SK-N-SH treated with all-trans-retinoic acid at 6 μM for 48 hours (cell line): ENCODE measurements around the gene MOG.

ENCODE experiments used
- ATAC-seq: fragments of 200-7000 bp; cut with Tn5 transposase; 3 replicates; pipeline ENCODE4 v1.9.1; 2020; ENCODE audit warnings: mild to moderate bottlenecking, moderate library complexity
- ARNTL ChIP-seq: fragments of 450-650 bp; formaldehyde crosslinking; IDR thresholded peaks from 2 replicates; pipeline ENCODE4 v1.5.0; 2020; ENCODE audit warnings: low read depth, mild to moderate bottlenecking, moderate library complexity, borderline replicate concordance
- BACH2 ChIP-seq: fragments of 250-450 bp; sonication (Bioruptor Pico); IDR thresholded peaks from 2 replicates; pipeline ENCODE4 v1.9.0; 2021; ENCODE audit warnings: mild to moderate bottlenecking, borderline replicate concordance
- CREB5 ChIP-seq: fragments of 250-450 bp; sonication (Bioruptor Pico); IDR thresholded peaks from 2 replicates; pipeline ENCODE4 v1.5.1; 2020; ENCODE audit warnings: low read depth, mild to moderate bottlenecking, moderate library complexity
- CSDC2 ChIP-seq: fragments of 250-450 bp; sonication (Bioruptor Pico); IDR thresholded peaks from 2 replicates; pipeline ENCODE4 v1.5.0; 2020; ENCODE audit warnings: mild to moderate bottlenecking, moderate library complexity
- ESRRG ChIP-seq: fragments of 250-450 bp; sonication (Bioruptor Pico); IDR thresholded peaks from 2 replicates; pipeline ENCODE4 v1.6.1; 2021; ENCODE audit warnings: mild to moderate bottlenecking
- GLIS3 ChIP-seq: fragments of 250-450 bp; sonication (Bioruptor Pico); IDR thresholded peaks from 2 replicates; pipeline ENCODE4 v1.5.0; 2020; ENCODE audit warnings: mild to moderate bottlenecking, moderate library complexity
- OSR1 ChIP-seq: fragments of 250-450 bp; sonication (Bioruptor Pico); IDR thresholded peaks from 2 replicates; pipeline ENCODE4 v1.8.0; 2022; ENCODE audit warnings: moderate library complexity, mild to moderate bottlenecking, inconsistent platforms
- PATZ1 ChIP-seq: fragments of 250-450 bp; sonication (Bioruptor Pico); IDR thresholded peaks from 2 replicates; pipeline ENCODE4 v1.8.0; 2020; ENCODE audit warnings: mild to moderate bottlenecking, moderate library complexity, borderline replicate concordance
- POU6F1 ChIP-seq: fragments of 250-450 bp; sonication (Bioruptor Pico); IDR thresholded peaks from 2 replicates; pipeline ENCODE4 v1.8.0; 2021; ENCODE audit warnings: low read depth, mild to moderate bottlenecking, moderate library complexity, borderline replicate concordance
- PPARA ChIP-seq: fragments of 250-450 bp; sonication (Bioruptor Pico); IDR thresholded peaks from 2 replicates; pipeline ENCODE4 v1.5.0; 2020; ENCODE audit warnings: mild to moderate bottlenecking, borderline replicate concordance
- RARB ChIP-seq: fragments of 250-450 bp; sonication (Bioruptor Pico); IDR thresholded peaks from 2 replicates; pipeline ENCODE4 v1.8.0; 2021; ENCODE audit warnings: mild to moderate bottlenecking, moderate library complexity
- SNAI2 ChIP-seq: fragments of 250-450 bp; sonication (Bioruptor Pico); IDR thresholded peaks from 2 replicates; pipeline ENCODE4 v1.5.0; 2020; ENCODE audit warnings: mild to moderate bottlenecking, moderate library complexity
- TCF4 ChIP-seq: fragments of 250-450 bp; sonication (Bioruptor Pico); IDR thresholded peaks from 2 replicates; pipeline ENCODE4 v1.8.0; 2021; ENCODE audit warnings: mild to moderate bottlenecking, moderate library complexity, borderline replicate concordance
- TOX ChIP-seq: fragments of 250-450 bp; sonication (Bioruptor Pico); IDR thresholded peaks from 2 replicates; pipeline ENCODE4 v1.8.0; 2021; ENCODE audit warnings: mild to moderate bottlenecking, moderate library complexity, borderline replicate concordance
- ZC3H10 ChIP-seq: fragments of 250-450 bp; sonication (Bioruptor Pico); IDR thresholded peaks from 2 replicates; pipeline ENCODE4 v1.5.1; 2021; ENCODE audit warnings: mild to moderate bottlenecking, moderate library complexity
- ZFP3 ChIP-seq: fragments of 250-450 bp; sonication (Bioruptor Pico); IDR thresholded peaks from 2 replicates; pipeline ENCODE4 v1.5.0; 2020; ENCODE audit warnings: mild to moderate bottlenecking, moderate library complexity
- ZFP30 ChIP-seq: fragments of 450-650 bp; formaldehyde crosslinking; IDR thresholded peaks from 2 replicates; pipeline ENCODE4 v1.5.0; 2022; ENCODE audit warnings: mild to moderate bottlenecking, moderate library complexity
- ZNF70 ChIP-seq: fragments of 450-650 bp; formaldehyde crosslinking; IDR thresholded peaks from 2 replicates; pipeline ENCODE4 v1.5.0; 2020; ENCODE audit warnings: mild to moderate bottlenecking, moderate library complexity
- ZNF8 ChIP-seq: fragments of 450-650 bp; formaldehyde crosslinking; IDR thresholded peaks from 2 replicates; pipeline ENCODE4 v1.5.0; 2020; ENCODE audit warnings: mild to moderate bottlenecking, moderate library complexity
- TF ChIP-seq, protein P1 (sequence below): fragments of 250-450 bp; sonication (Bioruptor Pico); IDR thresholded peaks from 2 replicates; pipeline ENCODE4 v1.5.0; 2020; ENCODE audit warnings: mild to moderate bottlenecking, moderate library complexity
- TF ChIP-seq, protein P2 (sequence below): fragments of 250-450 bp; sonication (Bioruptor Pico); IDR thresholded peaks from 2 replicates; pipeline ENCODE4 v1.5.1; 2021; ENCODE audit warnings: mild to moderate bottlenecking, moderate library complexity

MOG gene

GRCh38 chr6:29696147-29697125 lies 39.5 kb downstream of the MOG start:
- peak; percentile 63 for ATAC-seq

GRCh38 chr6:29702519-29703103 lies 45.7 kb downstream of the MOG start:
- TF ChIP-seq ESRRG (no peak), ZC3H10 (no peak), ARNTL (CRISPR knock-in tag) (no peak), ZNF70 (CRISPR knock-in tag) (no peak)
- peak; percentile 92 for ATAC-seq

More at GRCh38 chr6:29696147-29697125, 39.5 kb downstream of the MOG start:
- no peak for TF ChIP-seq CSDC2
- TF ChIP-seq, protein P1, sequence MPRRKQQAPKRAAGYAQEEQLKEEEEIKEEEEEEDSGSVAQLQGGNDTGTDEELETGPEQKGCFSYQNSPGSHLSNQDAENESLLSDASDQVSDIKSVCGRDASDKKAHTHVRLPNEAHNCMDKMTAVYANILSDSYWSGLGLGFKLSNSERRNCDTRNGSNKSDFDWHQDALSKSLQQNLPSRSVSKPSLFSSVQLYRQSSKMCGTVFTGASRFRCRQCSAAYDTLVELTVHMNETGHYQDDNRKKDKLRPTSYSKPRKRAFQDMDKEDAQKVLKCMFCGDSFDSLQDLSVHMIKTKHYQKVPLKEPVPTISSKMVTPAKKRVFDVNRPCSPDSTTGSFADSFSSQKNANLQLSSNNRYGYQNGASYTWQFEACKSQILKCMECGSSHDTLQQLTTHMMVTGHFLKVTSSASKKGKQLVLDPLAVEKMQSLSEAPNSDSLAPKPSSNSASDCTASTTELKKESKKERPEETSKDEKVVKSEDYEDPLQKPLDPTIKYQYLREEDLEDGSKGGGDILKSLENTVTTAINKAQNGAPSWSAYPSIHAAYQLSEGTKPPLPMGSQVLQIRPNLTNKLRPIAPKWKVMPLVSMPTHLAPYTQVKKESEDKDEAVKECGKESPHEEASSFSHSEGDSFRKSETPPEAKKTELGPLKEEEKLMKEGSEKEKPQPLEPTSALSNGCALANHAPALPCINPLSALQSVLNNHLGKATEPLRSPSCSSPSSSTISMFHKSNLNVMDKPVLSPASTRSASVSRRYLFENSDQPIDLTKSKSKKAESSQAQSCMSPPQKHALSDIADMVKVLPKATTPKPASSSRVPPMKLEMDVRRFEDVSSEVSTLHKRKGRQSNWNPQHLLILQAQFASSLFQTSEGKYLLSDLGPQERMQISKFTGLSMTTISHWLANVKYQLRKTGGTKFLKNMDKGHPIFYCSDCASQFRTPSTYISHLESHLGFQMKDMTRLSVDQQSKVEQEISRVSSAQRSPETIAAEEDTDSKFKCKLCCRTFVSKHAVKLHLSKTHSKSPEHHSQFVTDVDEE (CRISPR knock-in tag): no peak
- no peak for TF ChIP-seq ZFP3
- no peak for TF ChIP-seq CREB5 (CRISPR knock-in tag)
- TF ChIP-seq ZFP30: no peak
- TF ChIP-seq TOX (CRISPR knock-in tag): no peak
- TF ChIP-seq OSR1 (CRISPR knock-in tag): no peak
- no peak for TF ChIP-seq ESRRG
- TF ChIP-seq BACH2 (CRISPR knock-in tag): no peak
- TF ChIP-seq ZNF70 (CRISPR knock-in tag): no peak
- TF ChIP-seq ZNF8: no peak
- TF ChIP-seq TCF4 (CRISPR knock-in tag): no peak
- TF ChIP-seq ARNTL (CRISPR knock-in tag): no peak
- no peak for TF ChIP-seq PATZ1 (CRISPR knock-in tag)
- no peak for TF ChIP-seq GLIS3
- no peak for TF ChIP-seq SNAI2 (CRISPR knock-in tag)
- no peak for TF ChIP-seq ZC3H10
- TF ChIP-seq, protein P2, sequence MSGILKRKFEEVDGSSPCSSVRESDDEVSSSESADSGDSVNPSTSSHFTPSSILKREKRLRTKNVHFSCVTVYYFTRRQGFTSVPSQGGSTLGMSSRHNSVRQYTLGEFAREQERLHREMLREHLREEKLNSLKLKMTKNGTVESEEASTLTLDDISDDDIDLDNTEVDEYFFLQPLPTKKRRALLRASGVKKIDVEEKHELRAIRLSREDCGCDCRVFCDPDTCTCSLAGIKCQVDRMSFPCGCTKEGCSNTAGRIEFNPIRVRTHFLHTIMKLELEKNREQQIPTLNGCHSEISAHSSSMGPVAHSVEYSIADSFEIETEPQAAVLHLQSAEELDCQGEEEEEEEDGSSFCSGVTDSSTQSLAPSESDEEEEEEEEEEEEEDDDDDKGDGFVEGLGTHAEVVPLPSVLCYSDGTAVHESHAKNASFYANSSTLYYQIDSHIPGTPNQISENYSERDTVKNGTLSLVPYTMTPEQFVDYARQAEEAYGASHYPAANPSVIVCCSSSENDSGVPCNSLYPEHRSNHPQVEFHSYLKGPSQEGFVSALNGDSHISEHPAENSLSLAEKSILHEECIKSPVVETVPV (CRISPR knock-in tag): no peak

- peak; percentile 77 for ATAC-seq
- TF ChIP-seq POU6F1 (CRISPR knock-in tag) (no peak), ARNTL (CRISPR knock-in tag) (no peak), ZC3H10 (no peak), ZFP3 (no peak), PPARA (CRISPR knock-in tag) (no peak), ESRRG (no peak), ZNF70 (CRISPR knock-in tag) (no peak), ZNF8 (no peak), GLIS3 (no peak), TOX (CRISPR knock-in tag) (no peak), RARB (CRISPR knock-in tag) (no peak), TCF4 (CRISPR knock-in tag) (no peak), BACH2 (CRISPR knock-in tag) (no peak)
- TF ChIP-seq, protein P2 (CRISPR knock-in tag): no peak
Observed at GRCh38 chr6:29705389-29706231, 48.7 kb downstream of the MOG start.
